Heart left ventricle (tissue), 16 donors: ENCODE measurements around the gene CXCL12. TPM values are rescaled to one million over a fixed set of nuclear protein-coding genes. Genes with fewer than 3 reads are reported as not detected.

Source experiments
- ATAC-seq, 4 donors: fragments of 200-7000 bp; cut with Tn5 transposase; one replicate each; pipeline ENCODE4 v1.9.1; 2020 to 2022; ENCODE audit warnings: moderate library complexity in 4 of 4, mild to moderate bottlenecking in 3 of 4, moderate number of reproducible peaks in 1 of 4
- DNase-seq, 5 donors: peaks; one replicate each; pipeline ENCODE4 v3.0.0-alpha.2; 2020
- H3K27ac ChIP-seq, 12 donors: fragments of 200-600 bp; sonication (generic) in 4 of 12; one replicate each; pipeline versions ENCODE4 v1.5.0 to v1.8.0; 2016 to 2022; ENCODE audit warnings: mild to moderate bottlenecking in 2 of 12
- H3K27me3 ChIP-seq, 9 donors: fragments of 200-600 bp; sonication (generic) in 2 of 9; one replicate each; pipeline versions ENCODE4 v1.5.1 to v1.8.0; 2016 to 2022; ENCODE audit warnings: mild to moderate bottlenecking in 3 of 9
- H3K36me3 ChIP-seq, 9 donors: fragments of 200-600 bp; sonication (generic) in 2 of 9; one replicate each; pipeline versions ENCODE4 v1.5.0 to v1.8.0; 2018 to 2022; ENCODE audit warnings: mild to moderate bottlenecking in 2 of 9
- H3K4me1 ChIP-seq, 12 donors: fragments of 200-600 bp; sonication (generic) in 4 of 12; one replicate each; pipeline versions ENCODE4 v1.5.0 to v1.8.0; 2016 to 2022; ENCODE audit warnings: mild to moderate bottlenecking in 3 of 12
- H3K4me3 ChIP-seq, 12 donors: fragments of 200-600 bp; sonication (generic) in 4 of 12; one replicate each; pipeline versions ENCODE4 v1.5.0 to v1.8.0; 2017 to 2022; ENCODE audit warnings: mild to moderate bottlenecking in 9 of 12, moderate library complexity in 4 of 12
- H3K9me3 ChIP-seq, 12 donors: fragments of 200-600 bp; sonication (generic) in 4 of 12; one replicate each; pipeline versions ENCODE4 v1.5.0 to v1.8.0; 2016 to 2022; ENCODE audit warnings: mild to moderate bottlenecking in 1 of 12
- POLR2A ChIP-seq, 2 donors: fragments of 450-650 bp; IDR thresholded peaks; one replicate each; pipeline ENCODE4 v1.6.1; 2017; ENCODE audit warnings: antibody characterized with exemption in 2 of 2, mild to moderate bottlenecking in 2 of 2, moderate library complexity in 2 of 2
- WGBS, 4 donors: extraction: QIAGEN DNeasy Blood & Tissue Kit in 2 of 4; methylation state at CpG; one replicate each; pipeline versions ENCODE4 v1.1.5 to v1.1.7; 2013 to 2018; 5-methylcytosine and 5-hydroxymethylcytosine counted together
- intact Hi-C, 10 donors: fragments of 100-400 bp; cut with DNase I; formaldehyde crosslinking; loops; one replicate each; pipeline versions ENCODE4 v1.11.1 to v1.14.2; 2022
- polyA plus RNA-seq, 2 donors: library from polyadenylated mRNA; stranded (reverse); fragments of 200-250 nt; gene quantifications; one replicate each; pipeline ENCODE4 v1.2.3, GENCODE V29; 2013
- total RNA-seq, 9 donors: library from RNA; depleted of rRNA in 2 of 9; stranded (reverse); fragments of >200 nt in 2 of 9; fragmentation: NEBNext Ultra II Directional in 3 of 9; extraction: Animal tissue kit (Norgen Biotek cat#: 25700) in 3 of 9; gene quantifications; one replicate each; pipeline versions ENCODE4 v1.1.0 to v1.2.4, GENCODE V29; 2016 to 2023
- TF ChIP-seq, protein P1 (sequence below), 12 donors: fragments of 200-600 bp; sonication (generic) in 4 of 12; IDR thresholded peaks; one replicate each; pipeline versions ENCODE4 v1.5.0 to v1.8.0; 2018 to 2022; ENCODE audit warnings: antibody characterized with exemption in 12 of 12, mild to moderate bottlenecking in 5 of 12
- donor health status: ischemic (EF 13 %, LVEDD 7.1; RV severe dilation, severe dysfunction).
- donor health status: healthy with polysubstance abuse.
- donor health status: DM: no; HTN: yes; CAD: no.
- donor health status: DM: no; HTN: no; CAD: no.
- donor health status: ischemic (EF 25% LVEDD 6.9; RV normal size, moderate dysfunction).
- donor health status: ischemic (EF 25% LVEDD 5.7; RV mildly dilated, moderate dysfunction).
- donor health status: healthy.
- donor health status: DM: yes; HTN: yes; CAD: no.
- donor health status: ischemic (EF 35%, LVEDD 5.7; RV mildly dilated, moderate dysfunction).
- donor health status: nonischemic (EF 11% LVEDD 7.7; RV severe dilation, severe dysfunction).
- donor health status: DM: yes; HTN: yes; CAD: no.
- donor health status: PGD.
- donor health status: ischemic (EF 29% LVEDD 5.4; RV normal size, mild dysfunction).
- donor health status: nonischemic (EF 23%, LVEDD 6.1; RV moderate dilation, normal function).

Gene CXCL12
- total and polyA plus RNA-seq, 11 donors, result 56.4 to 203 (median 125) TPM

DNA sequence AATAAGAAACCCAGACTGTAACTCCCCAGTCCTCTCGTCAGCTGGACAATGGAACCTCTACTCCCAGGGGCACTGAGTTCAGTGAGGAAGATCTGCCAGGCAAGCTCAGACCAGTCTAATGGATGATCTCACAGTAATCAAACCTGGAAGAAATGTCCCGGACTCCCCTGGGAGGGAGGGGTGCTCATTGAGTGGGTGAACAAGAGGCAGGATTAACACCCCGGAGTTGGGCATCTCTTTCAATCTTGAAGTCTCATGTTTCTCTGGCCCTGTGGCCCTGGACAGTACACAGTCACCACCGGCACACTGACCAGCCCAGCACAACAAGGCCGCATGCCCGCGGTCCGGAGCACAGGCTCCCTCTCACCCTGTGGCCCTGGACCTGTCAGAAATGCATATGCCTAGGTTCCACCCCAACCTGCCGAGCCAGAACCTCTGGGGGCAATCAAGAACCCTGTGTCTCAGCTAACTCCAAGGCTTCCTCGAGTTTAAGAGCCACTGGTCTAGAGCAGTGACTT is 27.8 kb downstream of the CXCL12 start:
- intact Hi-C loops, result no loop called here
- DNase-seq (no peak), ATAC-seq (no peak)
- WGBS, 4 donors, result 79 to 96% (median 86%) methylated on average over 10 of the region's 10 CpGs
- no peaks in the 10 kb centered on the region for H3K36me3 ChIP-seq
- peaks cover 0 to 33% (median 7%) of the 10 kb centered on the region in 12 donors for H3K4me1 ChIP-seq
- TF ChIP-seq, protein P1, sequence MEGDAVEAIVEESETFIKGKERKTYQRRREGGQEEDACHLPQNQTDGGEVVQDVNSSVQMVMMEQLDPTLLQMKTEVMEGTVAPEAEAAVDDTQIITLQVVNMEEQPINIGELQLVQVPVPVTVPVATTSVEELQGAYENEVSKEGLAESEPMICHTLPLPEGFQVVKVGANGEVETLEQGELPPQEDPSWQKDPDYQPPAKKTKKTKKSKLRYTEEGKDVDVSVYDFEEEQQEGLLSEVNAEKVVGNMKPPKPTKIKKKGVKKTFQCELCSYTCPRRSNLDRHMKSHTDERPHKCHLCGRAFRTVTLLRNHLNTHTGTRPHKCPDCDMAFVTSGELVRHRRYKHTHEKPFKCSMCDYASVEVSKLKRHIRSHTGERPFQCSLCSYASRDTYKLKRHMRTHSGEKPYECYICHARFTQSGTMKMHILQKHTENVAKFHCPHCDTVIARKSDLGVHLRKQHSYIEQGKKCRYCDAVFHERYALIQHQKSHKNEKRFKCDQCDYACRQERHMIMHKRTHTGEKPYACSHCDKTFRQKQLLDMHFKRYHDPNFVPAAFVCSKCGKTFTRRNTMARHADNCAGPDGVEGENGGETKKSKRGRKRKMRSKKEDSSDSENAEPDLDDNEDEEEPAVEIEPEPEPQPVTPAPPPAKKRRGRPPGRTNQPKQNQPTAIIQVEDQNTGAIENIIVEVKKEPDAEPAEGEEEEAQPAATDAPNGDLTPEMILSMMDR (IDR thresholded peaks at IDR 0.05), result no peak
- TF ChIP-seq POLR2A (IDR thresholded peaks at IDR 0.05), result no peak
- H3K9me3 ChIP-seq, result no peaks in the 10 kb centered on the region
- no peak overlapping the region for H3K27ac ChIP-seq
- no peaks in the 10 kb centered on the region for H3K27me3 ChIP-seq
- H3K4me3 ChIP-seq, result no peak overlapping the region

DNA sequence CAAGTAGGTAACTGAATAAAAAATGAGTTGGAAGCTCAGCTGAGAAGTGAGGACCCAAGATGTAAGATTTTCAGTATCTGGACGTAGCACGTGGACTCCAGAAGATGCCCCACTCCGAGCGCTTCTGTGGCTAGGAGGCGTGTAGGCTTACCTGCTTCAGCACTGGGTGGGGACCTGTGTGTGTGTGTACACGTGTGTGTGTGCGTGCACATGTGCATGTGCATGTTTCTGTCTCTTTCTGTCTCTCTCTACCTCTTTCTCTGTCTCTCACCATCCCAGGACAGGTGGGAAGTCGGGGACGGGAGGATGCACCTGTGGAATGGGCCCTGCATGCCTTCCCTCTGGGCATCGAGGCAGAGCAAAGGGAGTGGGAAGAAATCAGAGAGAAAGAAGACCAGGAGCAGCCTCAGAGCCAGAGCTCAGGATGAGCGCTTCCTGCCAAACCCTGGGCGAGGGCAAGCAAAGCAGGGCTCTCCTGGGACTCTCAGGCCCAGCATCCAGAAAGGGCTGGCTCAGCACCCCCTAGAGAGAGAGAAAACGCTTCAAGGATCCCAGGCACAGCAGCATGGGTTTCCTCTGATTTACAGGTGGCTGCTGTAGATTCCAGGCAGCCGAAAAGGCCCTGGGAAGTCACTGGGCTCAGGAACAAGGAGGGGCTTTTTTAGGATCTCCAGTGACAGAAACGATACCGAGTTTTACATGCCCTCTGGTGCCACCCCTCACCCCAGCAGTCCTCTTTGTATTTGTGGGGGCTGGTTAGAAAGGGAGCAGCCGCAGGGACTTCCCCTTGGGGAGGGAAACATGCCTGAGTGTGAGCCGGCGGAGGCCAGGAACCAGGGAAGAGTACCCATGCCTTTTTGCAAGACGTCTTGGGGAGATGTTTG is 28.5 kb downstream of the CXCL12 start:
- intact Hi-C loops, result no loop called here
- H3K4me1 ChIP-seq, result peaks cover 0 to 39% (median 13%) of the 10 kb centered on the region in 12 donors
- DNase-seq, result no peak
- no peak overlapping the region for H3K27ac ChIP-seq
- H3K36me3 ChIP-seq, result no peaks in the 10 kb centered on the region
- WGBS, 4 donors, result 76 to 83% (median 81%) methylated on average over 20 of the region's 20 CpGs
- H3K9me3 ChIP-seq, result no peaks in the 10 kb centered on the region
- H3K4me3 ChIP-seq, result no peak overlapping the region
- no peak for ATAC-seq
- no peak for TF ChIP-seq POLR2A (IDR thresholded peaks at IDR 0.05)
- TF ChIP-seq, protein P1 (IDR thresholded peaks at IDR 0.05), result no peak
- no peaks in the 10 kb centered on the region for H3K27me3 ChIP-seq

DNA sequence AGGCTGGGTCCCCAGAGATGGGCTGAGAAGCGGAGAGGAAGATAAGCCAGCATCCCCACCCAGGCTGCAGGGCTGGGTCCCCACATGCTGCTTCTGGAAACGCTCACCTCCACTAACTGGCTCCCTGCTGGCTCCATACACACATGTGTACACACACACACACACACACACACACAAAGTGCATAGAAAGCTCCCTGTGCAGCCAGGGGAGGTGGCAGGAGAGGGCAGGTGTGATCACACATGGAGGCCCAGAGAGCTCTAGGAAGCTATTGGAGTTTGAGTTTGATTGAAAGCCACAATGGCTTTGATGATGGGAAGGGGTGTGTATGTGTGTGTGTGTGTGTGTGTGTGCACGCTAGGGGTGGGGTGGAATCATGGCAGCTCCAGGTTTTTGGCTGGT is 29.3 kb downstream of the CXCL12 start:
- TF ChIP-seq POLR2A (IDR thresholded peaks at IDR 0.05), result no peak
- TF ChIP-seq, protein P1 (IDR thresholded peaks at IDR 0.05), result no peak
- Histone ChIP-seq H3K4me3 (no peak overlapping the region), H3K27me3 (no peaks in the 10 kb centered on the region), H3K27ac (no peak overlapping the region), H3K9me3 (no peaks in the 10 kb centered on the region), H3K4me1 (peaks cover 0 to 39% (median 13%) of the 10 kb centered on the region in 12 donors), H3K36me3 (no peaks in the 10 kb centered on the region)
- no peak for ATAC-seq
- WGBS, 4 donors, result 87 to 97% (median 88%) methylated on average over 3 of the region's 3 CpGs
- intact Hi-C loops, result no loop called here
- DNase-seq, result no peak

DNA sequence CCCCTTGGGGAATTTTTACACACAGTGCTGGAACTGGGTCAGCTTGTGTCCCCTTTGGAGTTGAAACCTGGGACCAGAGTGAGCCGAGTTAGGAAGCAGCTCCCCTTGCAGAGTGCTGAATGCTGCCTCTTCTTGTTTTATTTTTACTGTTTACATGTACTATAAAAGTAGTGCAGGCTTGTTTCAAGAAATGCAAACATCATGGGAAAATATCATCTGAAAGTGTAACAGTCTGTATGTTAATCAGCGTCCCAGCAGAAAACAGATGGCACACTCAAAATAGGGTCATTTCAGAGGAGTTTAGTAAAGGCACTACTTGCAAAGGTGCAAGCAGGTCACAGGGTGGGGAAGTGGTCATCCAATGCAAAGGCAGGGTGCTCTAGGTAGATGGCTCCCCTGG is 30.1 kb downstream of the CXCL12 start:
- Histone ChIP-seq H3K36me3 (no peaks in the 10 kb centered on the region), H3K4me3 (no peak overlapping the region), H3K4me1 (peaks cover 0 to 39% (median 13%) of the 10 kb centered on the region in 12 donors), H3K9me3 (no peaks in the 10 kb centered on the region), H3K27me3 (no peaks in the 10 kb centered on the region), H3K27ac (no peak overlapping the region)
- intact Hi-C loops, result no loop called here
- 73 to 87% (median 82%) methylated on average over 2 of the region's 2 CpGs for WGBS, 4 donors
- DNase-seq (no peak), ATAC-seq (no peak)
- TF ChIP-seq, protein P1 (IDR thresholded peaks at IDR 0.05), result no peak
- TF ChIP-seq POLR2A (IDR thresholded peaks at IDR 0.05), result no peak
